NAMALWA (cell line): Measurements from ENCODE around the gene PMPCA.
"Not testable (repeated sequence)": the region's sequence is repeated elsewhere in the genome, so short reads cannot be mapped to it uniquely, and the experiment has no call there.

Experiments
- DNase-seq: peaks from one replicate; pipeline ENCODE4 v3.0.0-alpha.2; 2015; ENCODE audit warnings: low spot score

Gene PMPCA

DNA sequence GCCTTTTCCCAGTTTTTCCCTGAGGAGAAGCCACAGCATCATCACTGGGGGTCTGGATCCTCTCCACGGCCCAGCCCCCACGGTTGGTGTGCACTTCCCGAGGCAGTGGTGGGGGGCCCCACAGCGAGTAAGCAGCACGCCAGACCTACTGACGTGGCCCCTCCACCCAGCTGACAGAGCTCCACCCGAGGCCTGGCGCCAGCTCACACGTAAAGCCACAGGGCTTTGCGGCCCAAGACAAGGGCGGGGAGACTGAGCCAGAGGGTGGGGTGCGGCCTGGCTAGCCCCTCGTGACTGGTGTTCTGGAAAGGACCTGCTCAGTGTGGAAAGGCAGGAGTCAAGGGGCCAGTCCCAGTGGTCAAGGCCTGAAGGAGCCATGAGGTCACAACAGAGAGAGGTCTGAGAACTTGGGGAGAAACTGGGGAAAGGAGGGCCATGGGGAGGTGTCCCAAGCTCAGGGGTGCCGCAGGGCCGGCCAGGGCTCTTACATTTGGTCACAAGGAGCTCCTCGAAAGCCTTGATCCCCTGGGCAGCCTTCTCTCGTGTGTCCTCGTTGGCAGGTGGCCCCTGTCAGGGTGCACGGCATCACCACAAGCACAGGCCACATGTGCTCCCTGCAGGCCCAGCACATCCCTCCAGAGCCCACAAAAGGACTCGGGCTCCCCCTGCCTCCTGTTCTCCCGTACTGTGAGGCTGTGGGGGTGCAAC is 16.0 kb upstream of the PMPCA start:
- no peak for DNase-seq

DNA sequence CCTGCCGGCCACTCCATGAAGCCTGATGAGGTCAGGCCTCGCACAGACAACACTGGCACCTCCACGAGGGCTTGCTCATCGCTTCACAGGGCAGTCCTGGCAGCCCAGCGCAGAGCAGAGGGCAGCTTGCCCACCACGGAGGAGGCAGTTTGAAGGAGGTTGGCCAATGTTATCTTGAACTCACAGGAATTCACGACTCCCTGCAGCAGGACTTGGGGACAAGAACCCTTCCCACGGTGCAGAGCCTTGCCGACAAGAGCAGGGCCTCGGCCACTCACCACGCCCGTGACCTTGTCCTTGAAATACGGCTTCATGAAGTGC is 15.5 kb upstream of the PMPCA start:
- no peak for DNase-seq

DNA sequence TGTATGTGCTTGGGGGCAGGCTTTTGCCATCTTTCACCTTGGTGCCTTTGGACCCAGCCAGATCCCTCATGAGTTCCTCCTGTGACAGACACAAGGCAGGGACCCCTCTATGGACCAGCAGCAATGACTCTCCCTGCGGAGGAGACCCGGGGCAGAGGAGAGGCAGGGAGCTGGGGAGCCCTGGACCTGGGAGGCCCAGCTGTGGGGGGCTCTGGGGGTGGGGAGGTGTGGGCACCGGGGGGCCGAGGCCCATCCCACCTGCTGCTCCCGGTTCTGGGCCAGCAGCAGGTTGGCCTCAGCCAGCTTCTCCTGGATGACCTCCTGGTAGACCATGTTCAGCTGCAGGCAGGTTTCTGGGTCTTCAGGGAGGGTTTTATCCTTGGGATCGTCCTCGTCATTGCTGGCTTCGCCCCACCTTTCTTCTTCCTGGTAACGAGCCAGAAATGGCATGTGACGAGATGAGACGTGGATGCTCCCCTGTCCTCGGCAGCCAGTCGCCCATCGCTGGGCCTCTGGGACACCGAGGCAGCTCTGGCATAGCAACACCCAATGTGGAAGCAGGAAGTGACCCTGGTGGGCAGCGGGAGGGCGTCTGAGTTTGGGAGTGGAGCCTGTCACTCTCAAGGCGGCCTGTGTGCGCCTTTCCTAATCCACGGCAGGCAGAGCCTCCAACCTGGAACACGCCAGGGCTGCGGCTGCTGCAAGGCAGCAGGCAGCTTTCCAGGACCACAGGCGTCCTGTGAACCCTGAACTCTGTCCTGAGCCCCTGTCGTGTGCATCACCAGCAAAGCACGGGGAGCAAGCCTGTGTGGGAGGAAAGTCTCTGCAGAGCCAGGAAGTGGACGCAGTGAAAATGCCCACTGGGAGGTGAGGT is 14.9 kb upstream of the PMPCA start:
- DNase-seq = no peak

DNA sequence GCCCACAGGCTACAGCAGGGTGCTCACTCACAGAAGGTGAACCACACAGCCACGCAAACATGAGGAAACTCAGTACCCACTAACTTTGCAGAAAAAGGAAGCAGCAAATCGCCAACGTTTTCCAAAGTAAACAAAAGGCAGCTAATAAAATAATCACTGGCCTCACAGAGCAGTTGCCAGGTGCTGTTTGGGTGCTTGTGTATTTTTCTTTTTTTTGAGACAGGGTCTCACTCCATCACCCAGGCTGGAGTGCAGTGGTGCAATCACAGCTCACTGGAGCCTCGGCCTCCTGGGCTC is 14.3 kb upstream of the PMPCA start:
- DNase-seq = no peak

DNA sequence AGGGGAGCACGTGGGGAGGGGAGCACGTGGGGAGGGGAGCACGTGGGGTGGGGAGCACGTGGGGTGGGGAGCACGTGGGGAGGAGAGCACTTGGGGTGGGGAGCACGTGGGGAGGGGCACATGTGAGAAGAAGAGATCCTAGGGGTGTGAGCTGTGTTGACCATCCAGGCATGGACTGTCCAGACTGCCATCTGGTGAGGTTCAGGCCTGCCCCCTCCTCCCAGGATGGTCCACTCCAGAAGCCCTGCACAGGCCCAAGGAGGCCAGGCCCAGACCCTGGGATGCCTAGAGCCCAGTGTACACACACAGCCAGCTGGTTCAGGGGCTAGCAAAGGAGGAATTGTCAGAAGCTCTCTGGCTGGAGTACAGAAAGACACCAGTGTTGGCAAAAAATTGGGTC is 12.8 kb upstream of the PMPCA start:
- no peak for DNase-seq

DNA sequence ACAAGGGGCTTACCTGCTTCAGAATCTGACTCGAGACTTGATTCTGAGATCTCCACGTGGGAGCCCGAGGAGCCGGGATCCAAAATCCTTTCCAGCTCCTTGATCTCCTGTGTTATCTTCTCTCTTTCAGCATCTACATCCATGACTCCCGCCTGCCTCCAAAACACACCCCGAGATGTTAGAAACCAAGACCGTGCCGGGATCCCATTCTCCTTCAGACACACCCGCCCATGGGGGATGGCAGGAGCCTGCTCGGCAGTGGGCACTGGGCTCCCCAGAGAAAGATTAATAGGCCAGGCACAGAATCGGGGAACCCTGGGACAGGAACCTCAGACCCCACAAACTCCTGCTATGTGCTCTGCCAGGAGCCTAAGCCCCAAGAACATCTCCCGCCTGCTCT is 12.2 kb upstream of the PMPCA start:
- DNase-seq = no peak

DNA sequence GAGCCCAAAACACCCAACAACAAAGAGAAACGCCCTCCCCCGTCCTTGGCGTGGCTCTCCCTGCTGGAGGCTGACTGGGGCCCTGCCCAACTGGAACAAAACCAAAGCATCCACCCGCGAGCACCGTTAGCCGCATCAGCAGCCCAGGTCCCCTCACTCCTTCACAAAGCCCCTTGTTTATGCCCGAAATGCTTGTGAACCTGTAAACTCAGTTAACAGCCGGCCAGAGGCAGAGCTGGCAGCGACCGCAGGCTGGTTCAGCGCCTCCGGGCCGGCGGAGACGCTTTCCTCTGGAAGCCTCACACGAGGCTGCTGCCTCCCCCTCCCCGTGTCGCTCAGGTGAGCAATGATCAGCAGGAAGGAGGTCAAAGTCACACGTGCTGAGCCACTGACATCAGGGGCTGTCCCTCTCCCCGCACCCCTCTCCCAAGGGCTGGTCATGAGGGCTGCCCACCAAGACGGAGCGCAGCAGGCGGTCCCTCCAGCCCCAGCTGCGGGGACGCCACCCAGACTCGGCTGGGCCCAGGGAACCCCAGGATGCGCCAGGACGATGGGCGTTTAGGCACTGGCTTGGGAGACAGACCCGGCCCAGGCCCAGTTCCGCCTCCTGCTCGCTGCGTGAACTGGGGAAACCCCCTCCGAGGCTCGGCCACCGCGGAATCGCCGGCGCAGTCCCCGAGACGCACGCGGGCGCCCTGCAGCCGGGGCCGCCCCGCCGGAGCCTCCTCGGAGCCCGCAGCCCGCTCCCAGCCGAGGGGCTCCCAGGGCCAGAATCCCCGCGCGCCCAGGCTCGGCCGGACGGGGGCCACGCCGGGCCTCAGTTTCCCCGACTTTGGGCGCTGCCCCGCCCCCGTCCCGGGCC is 11.1 kb upstream of the PMPCA start:
- peak; percentile 56 for DNase-seq

DNA sequence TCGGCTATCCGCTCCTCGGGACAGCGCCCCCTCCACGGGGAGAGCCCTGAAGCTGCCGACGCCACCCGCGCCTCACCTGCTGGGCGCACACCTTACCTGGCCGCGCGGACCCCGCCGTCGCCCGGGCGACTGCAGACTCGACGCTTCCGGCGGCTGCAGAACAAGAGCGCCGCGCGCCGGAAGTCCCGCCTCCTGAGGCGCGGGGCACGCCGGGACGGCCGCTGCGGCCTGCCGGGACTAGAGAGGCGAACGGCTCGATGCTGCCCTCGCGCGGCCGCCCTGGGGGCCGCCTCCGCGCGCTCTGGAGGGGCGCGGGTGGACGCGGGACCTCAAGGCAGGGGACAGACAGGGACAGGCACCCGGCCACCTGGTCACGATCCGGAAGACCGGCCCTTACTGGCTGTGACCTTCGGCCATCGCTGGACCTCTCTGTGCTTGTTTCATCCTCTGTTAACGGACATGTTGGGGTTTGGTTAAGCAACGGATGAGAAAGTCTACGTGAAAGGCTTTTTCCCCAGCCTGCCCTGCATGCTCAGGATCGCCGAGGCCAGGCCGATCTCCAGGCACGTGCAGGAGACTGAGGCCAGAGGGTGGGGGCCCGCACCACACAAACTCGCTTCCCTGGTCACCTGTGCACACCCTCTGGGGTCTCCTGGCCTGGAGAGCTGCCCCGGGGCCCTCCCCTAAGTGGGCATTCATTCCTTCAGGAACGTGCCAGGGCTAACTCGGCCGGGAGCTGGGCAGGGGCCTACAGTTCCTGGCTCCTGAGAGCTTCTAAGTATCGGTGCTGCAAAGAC is 10.2 kb upstream of the PMPCA start, which contains the start of gene SNAPC4:
TSS of gene SNAPC4 (minus strand) at position 133 of the 797 bp plus-strand sequence. CDS start 1,742 bp downstream, outside the sequence.
- DNase-seq = peak; percentile 91

DNA sequence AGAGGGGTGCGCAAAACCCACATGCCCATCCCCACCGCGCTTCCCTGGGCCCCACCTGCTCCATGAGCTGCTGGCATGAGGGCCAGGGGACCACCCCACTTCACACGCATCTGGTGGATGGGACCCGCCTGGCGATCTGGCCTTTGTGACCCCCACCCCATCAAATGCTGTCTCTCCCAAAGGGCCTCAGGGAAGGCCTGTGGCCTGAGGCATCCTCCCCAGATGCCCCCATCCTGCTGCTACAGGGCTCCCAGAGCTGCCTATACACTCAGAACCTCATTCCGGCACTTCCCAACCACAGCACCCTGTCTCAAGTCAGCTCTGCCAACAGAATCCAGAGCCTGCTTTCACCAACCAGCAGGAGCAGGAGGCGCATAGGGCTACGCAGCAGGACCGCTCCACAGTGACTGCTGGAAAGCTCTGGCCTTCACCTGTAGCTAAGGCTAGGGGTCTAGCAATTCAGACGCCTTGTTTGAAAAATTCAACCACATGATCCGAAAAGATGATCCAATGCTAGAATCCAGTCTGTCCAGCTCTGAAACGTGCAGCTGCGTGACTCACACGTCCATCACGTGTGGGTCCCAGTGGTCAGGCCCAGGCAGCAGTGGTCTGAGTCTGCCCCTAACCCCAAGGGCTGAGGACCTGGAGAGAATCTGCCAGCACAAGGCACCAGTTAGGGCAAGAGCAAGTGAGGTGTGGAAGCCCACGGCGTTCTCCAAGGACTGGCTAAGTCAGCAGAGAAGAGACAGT is 9.1 kb upstream of the PMPCA start:
- no peak for DNase-seq

DNA sequence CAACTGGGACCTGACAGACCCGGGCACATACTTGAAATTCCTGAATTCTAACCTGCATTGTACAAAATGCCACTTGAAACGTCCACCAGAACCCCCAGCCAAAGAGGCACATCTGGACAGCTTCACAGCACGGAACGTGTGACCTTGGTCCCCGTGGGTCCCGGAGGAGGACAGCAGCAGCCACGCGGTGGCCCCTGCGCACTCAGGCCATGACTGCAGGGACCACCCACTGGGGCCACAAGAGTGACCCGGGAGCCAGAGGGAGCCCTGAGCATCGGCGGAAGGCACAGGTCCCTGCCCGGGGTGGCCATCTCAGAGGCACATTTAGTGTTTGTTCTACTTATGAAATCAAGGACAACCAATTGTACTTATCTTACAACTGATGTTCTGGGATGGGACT is 8.4 kb upstream of the PMPCA start:
- no peak for DNase-seq

DNA sequence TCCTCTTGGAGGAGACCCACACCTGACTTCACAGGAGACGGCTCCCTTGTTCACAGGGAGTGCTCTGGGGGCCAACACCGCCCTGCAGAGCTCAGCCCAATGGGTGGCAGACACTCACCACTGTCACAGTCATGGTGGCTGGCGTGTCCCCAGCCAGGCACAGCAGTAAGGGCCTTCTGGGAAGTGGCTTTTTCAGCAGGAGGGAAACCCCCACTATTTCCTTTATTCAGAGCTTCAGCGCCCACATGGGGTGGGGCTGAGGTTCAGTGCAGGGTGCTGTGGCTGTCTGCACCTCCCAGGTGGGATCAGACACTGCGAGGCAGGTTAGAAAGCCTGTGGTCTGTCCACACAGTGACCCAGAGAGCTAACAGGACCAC is 6.9 kb upstream of the PMPCA start:
- DNase-seq = peak; percentile 24

DNA sequence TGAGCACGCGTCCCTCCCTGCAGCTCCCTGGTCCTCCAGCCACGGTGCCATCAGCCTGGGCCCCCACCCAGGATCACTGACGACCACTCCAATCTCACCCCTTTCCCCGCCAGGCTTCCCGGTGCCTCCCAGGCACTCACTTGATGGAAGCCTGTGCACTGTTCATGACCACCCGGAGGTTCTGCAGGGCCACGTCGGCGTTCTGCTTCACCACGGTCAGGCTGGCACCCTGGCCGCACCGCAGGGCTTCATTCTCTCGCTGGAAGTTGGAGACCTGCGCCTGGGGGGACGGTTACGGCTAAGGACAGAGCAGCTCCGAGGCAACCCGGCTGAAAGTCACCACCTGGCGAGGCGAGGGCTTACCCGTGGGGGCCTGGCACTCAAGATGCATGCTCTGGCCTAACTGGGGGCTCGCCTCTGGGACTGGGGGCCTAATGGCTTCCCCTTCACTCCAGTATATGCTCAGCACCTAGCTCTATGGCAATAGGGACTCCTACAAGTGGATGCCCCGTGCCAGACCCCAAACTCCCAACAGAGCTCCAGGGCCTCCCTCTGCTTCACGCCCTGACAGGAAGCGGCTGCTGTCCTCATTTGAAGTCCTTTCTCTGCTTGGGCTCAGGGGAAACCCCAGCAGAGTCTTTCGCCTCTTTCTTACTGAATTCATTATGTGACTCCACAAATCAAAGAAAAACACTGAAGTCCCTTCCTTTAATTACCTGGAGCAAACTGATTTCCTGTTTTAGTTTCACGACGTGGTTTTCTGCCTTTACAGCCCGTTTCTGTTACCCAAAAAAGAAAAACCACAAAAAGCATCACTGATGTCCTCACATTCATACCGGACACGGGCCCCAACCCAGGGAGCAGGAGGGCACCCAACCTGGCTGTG is 6.3 kb upstream of the PMPCA start:
- no peak for DNase-seq

DNA sequence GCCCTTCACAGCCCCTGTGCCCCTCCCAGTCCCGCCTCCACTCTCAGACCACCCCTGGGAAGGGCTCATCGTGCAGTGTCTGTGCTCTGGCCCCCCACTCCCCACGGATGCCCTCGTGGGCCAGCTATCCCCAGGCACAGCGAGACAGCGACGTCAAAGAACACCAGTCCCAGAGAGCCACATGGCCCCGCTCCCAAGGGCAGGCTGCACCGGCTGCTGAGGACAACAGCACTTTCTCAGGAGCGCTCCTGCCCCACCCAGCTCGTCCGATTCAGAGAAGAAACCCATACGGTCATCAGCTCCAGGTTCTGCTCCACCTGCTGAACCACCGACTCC is 5.7 kb upstream of the PMPCA start:
- DNase-seq = no peak

DNA sequence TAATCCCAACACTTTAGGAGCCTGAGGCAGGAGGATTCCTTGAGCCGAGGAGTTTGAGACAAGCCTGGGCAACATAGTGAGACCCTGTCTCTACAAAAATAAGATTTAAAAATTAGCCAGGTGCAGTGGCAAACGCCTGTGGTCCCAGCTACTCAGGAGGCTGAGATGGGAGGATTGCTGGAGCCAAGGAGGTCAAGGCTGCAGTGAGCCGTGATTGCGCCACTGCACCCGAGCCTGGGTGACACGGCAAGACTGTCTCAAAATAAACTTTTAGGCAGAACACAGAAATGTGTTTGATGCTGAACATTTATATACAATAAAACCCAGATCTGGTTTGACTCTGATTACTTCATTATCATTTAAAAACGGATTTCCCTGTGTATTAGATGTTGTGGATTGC is 5.0 kb upstream of the PMPCA start:
- no peak for DNase-seq

DNA sequence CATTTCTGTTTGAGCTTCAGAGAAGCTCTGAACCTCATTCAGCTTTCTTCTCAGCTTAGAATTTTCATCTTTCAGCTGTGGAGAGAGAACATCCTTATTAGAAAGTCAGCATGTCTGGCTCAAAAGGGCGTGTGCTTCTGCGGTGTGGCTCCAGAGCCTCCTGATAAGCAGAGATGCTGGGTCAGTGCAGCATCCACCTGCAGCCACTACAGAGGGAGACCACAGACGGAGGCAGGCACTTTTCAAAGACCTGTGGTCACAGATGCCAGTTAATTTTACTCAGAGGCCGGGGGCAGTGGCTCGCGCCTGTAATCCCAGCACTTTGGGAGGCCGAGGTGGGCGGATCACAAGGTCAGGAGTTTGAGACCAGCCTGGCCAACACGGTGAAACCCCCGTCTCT is 4.6 kb upstream of the PMPCA start:
- DNase-seq = not testable (repeated sequence)

DNA sequence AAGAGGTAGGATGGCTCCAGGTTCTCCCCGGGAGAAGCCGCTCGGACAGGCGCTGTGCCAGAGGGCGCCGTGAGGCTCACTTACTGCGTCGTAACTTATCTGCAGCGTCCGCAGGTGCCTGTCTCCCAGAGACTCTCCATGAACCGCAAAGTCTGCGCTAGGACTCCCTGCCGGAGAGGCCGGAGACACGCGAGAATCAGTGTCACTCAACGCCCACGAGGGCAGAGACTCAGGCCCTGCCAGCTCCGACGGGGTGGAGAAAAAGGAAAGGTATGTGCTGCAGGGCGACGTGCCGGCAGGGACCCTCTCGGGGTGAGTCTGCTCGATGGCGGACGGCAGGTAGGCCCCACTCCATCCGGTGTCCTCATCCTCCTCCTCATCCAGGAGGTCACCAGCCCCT is 3.4 kb upstream of the PMPCA start:
- DNase-seq = not testable (repeated sequence)

DNA sequence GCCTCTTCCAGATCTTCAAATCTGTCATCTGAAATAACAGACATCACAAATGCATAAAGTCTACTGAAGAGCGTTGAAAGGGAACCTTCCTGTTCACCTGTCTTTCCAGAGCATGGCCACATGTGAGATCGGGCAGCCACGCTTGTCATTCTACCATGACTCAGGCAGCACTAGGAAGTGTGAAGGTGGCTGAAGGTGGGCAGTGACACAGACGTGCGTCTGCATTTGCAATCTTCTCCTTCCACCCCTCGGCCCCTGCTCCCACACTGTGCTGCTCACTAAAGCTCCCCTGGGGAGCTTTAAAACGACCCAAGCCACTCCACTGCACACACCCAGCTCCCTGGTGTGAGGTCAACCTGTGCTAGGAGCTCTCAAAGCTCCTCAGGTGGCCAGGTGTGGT is 2.5 kb upstream of the PMPCA start:
- no peak for DNase-seq

DNA sequence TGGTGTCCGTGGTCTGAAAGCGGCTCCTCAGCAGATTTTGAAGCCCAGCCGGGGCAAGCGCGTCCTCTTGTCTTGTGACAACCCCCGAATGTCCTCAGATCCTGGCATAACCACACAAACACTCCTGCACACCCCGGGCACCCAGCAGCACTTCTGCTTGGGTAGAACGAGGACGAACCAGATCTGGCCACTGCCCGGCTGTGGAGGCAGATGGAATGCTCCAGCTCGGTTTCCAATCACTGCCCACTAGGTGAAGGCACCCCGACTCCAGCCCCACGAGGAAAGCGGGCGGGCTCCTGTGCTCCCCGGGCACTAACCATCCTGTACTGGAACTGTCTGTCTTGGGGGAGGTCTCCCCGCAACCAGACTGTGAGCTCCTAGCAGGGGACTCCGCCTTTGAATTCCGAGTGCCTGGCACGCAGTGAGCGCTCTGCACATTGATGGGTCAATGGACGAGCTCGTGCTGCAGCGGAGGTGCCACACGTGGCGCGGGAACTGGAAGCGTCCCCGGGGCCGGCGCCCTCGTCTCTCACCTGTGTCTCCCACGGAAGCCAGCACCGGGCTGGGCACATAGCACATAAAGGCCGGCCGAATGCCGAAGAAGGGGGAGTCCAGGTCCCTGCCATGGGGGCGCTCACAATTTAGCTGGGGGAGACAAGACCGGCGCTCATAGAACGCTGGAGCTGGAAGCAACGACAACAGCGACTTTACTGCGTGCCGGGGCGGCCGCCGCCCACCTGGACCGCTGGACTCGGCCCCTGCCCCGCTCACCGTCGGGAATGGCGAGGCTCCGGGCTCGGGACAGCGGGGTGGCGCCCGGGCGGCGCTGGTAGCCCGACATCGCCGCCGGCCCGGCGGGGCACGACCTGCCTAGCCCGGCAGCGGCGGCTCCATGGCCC is 652 bp upstream of the PMPCA start:
- DNase-seq = peak; percentile 67

DNA sequence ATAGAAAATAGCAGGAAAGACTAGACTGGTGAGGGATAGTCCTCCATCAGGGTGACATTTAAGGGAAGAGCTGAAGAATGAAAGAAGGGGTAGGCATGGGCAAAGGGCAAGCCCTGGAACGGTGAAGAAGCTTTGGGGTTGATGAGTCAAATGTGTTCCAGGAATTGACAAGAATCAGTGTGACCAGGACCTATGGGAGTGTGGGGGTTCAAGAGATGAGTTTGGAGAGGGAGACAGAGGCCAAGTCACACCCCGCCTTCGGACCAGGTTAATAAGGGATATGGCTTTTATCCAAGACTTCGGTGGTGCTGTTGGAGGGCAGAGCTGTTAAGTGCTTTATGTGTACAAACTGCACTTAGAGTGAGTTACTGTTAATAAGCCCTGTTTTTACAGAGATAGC is 920 bp downstream of the PMPCA start:
- DNase-seq = no peak
